ELR (cell line): ENCODE measurements around the gene ARFIP2.

ENCODE experiments used
- DNase-seq: peaks from one replicate; pipeline ENCODE4 v3.0.0-alpha.2; 2015; ENCODE audit warnings: low read depth

The ARFIP2 gene

GRCh38 chr11:6443269-6444003 lies 37.7 kb downstream of the ARFIP2 start:
- peak; percentile 62 for DNase-seq

- DNase-seq: no peak
Observed at GRCh38 chr11:6442441-6442840, 38.7 kb downstream of the ARFIP2 start.

- DNase-seq: no peak
Observed at GRCh38 chr11:6440906-6441358, 40.2 kb downstream of the ARFIP2 start, which contains the start of gene HPX. HPX (minus strand) TSS chr11:6440987; CDS start chr11:6440963, 24 bp downstream.

- DNase-seq: peak; percentile 70
Observed at GRCh38 chr11:6438979-6439571, 42.1 kb downstream of the ARFIP2 start.

GRCh38 chr11:6437993-6438392 lies 43.1 kb downstream of the ARFIP2 start:
- DNase-seq: no peak

GRCh38 chr11:6437423-6437822 lies 43.7 kb downstream of the ARFIP2 start:
- no peak for DNase-seq

GRCh38 chr11:6433998-6434660 lies 47.0 kb downstream of the ARFIP2 start:
- DNase-seq: no peak

- peak; percentile 94 for DNase-seq
Observed at GRCh38 chr11:6431861-6432260, 49.3 kb downstream of the ARFIP2 start.

GRCh38 chr11:6427516-6427915 lies 53.6 kb downstream of the ARFIP2 start:
- no peak for DNase-seq
